ENCODE results near the gene FAM131A. TPM values are rescaled to one million over a fixed set of nuclear protein-coding genes. Genes with fewer than 3 reads are reported as not detected.

Gene FAM131A
- total RNA-seq, 1 donor from 2014 or later = 33.4 TPM

GRCh38 chr3:184361532-184361931 is 24.1 kb downstream of the FAM131A start, which contains the start of the genes CLCN2 and POLR2H:
CLCN2 (minus strand) TSS chr3:184361605; CDS start chr3:184361479, 126 bp downstream.
POLR2H (plus strand) TSS chr3:184361710; CDS start chr3:184363493, 1,783 bp downstream.
- intact Hi-C loops (cut with DNase I) = loop anchor here (5.0 to 10.0 kb wide), 2 partner anchors 106 to 453 kb away; partner anchors contain the start of gene VPS8
- DNase-seq (ENCODE audit: missing footprints) = peak; percentile 73
- peak; percentile 67 for ATAC-seq

GRCh38 chr3:184361932-184362667 is 24.7 kb downstream of the FAM131A start:
- DNase-seq (ENCODE audit: missing footprints) (peak; percentile 87), ATAC-seq (peak; percentile 39)
- intact Hi-C loops (cut with DNase I) = loop anchor here (5.0 to 10.0 kb wide), 2 partner anchors 105 to 453 kb away; partner anchors contain the start of gene VPS8

GRCh38 chr3:184362668-184363546 is 25.5 kb downstream of the FAM131A start:
- ATAC-seq = peak; percentile 80
- intact Hi-C loops (cut with DNase I) = loop anchor here (5.0 to 10.0 kb wide), 2 partner anchors 104 to 452 kb away; partner anchors contain the start of gene VPS8
- DNase-seq (ENCODE audit: missing footprints) = peak; percentile 96

GRCh38 chr3:184366619-184367289 is 29.4 kb downstream of the FAM131A start:
- no peak for ATAC-seq
- DNase-seq (ENCODE audit: missing footprints) = peak; percentile 8
- intact Hi-C loops (cut with DNase I) = loop anchor here (10.0 kb wide), 1 partner anchor 448 kb away; the partner anchor contains the start of gene VPS8

GRCh38 chr3:184368116-184368515 is 30.7 kb downstream of the FAM131A start:
- ATAC-seq (no peak), DNase-seq (ENCODE audit: missing footprints) (peak; percentile 11)
- intact Hi-C loops (cut with DNase I) = loop anchor here (10.0 kb wide), 1 partner anchor 447 kb away; the partner anchor contains the start of gene VPS8

GRCh38 chr3:184368586-184369183 is 31.3 kb downstream of the FAM131A start:
- DNase-seq (ENCODE audit: missing footprints) (peak; percentile 59), ATAC-seq (peak; percentile 23)

GRCh38 chr3:184371570-184372018 is 34.2 kb downstream of the FAM131A start:
- DNase-seq (ENCODE audit: missing footprints) = peak; percentile 83

More at GRCh38 chr3:184368586-184369183, 31.3 kb downstream of the FAM131A start:
- intact Hi-C loops (cut with DNase I) = loop anchor here (10.0 kb wide), 1 partner anchor 446 kb away; the partner anchor contains the start of gene VPS8

GRCh38 chr3:184372296-184372821 is 35.0 kb downstream of the FAM131A start:
- peak; percentile 55 for DNase-seq (ENCODE audit: missing footprints)
- no peak for ATAC-seq
- intact Hi-C loops (cut with DNase I) = no loop called here

More at GRCh38 chr3:184371570-184372018, 34.2 kb downstream of the FAM131A start:
- intact Hi-C loops (cut with DNase I) = loop anchor here (1.0 kb wide), 2 partner anchors 142 to 171 kb away; no protein-coding TSS in a partner anchor
- ATAC-seq = peak; percentile 87

- ATAC-seq (no peak), DNase-seq (ENCODE audit: missing footprints) (no peak)
- intact Hi-C loops (cut with DNase I) = no loop called here
These were observed 35.5 kb downstream of the FAM131A start for GRCh38 chr3:184372911-184373310.

- intact Hi-C loops (cut with DNase I) = no loop called here
- ATAC-seq (peak; percentile 68), DNase-seq (ENCODE audit: missing footprints) (no peak)
These were observed 36.0 kb downstream of the FAM131A start for GRCh38 chr3:184373422-184373821.

GRCh38 chr3:184375747-184376461 is 38.5 kb downstream of the FAM131A start:
- DNase-seq (ENCODE audit: missing footprints) (no peak), ATAC-seq (no peak)
- intact Hi-C loops (cut with DNase I) = no loop called here

GRCh38 chr3:184377374-184377773 is 40.0 kb downstream of the FAM131A start:
- no peak for DNase-seq (ENCODE audit: missing footprints)
- no peak for ATAC-seq
- intact Hi-C loops (cut with DNase I) = no loop called here

GRCh38 chr3:184377882-184378445 is 40.6 kb downstream of the FAM131A start, which contains the start of gene THPO:
THPO (minus strand) TSS chr3:184378207; CDS start chr3:184376259, 1,948 bp downstream.
- DNase-seq (ENCODE audit: missing footprints) = no peak
- peak; percentile 5 for ATAC-seq

GRCh38 chr3:184378651-184379357 is 41.4 kb downstream of the FAM131A start:
- DNase-seq (ENCODE audit: missing footprints) (no peak), ATAC-seq (no peak)
- intact Hi-C loops (cut with DNase I) = no loop called here

More at GRCh38 chr3:184377882-184378445, 40.6 kb downstream of the FAM131A start, which contains the start of gene THPO:
- intact Hi-C loops (cut with DNase I) = no loop called here

GRCh38 chr3:184379358-184380184 is 42.2 kb downstream of the FAM131A start, which contains the start of gene CHRD:
CHRD (plus strand) TSS chr3:184380054; CDS start chr3:184380319, 265 bp downstream.
- DNase-seq (ENCODE audit: missing footprints) (no peak), ATAC-seq (peak; percentile 78)
- intact Hi-C loops (cut with DNase I) = no loop called here

Measured in Right ventricle myocardium inferior (tissue), 1 donor.